C4-2B (cell line): Measurements from ENCODE around the gene MARCHF6.

Experiments
- CTCF ChIP-seq: fragments of 450-650 bp; conservative IDR thresholded peaks from 2 replicates; pipeline ENCODE4 v1.5.1; 2017; ENCODE audit warnings: mild to moderate bottlenecking
- ZFX ChIP-seq: fragments of 450-650 bp; IDR thresholded peaks from 2 replicates; pipeline ENCODE4 v1.6.1; 2017

GRCh38 chr5:10328323-10328722, 25.2 kb upstream of the MARCHF6 start:
- no peak for TF ChIP-seq CTCF
- TF ChIP-seq ZFX = no peak
